Right hindlimb (tissue), 1 donor: ENCODE results near the gene MAN1C1.

Experiments used
- DNase-seq: peaks from one replicate; pipeline ENCODE4 v3.0.0-alpha.2; 2018

Gene MAN1C1

DNA sequence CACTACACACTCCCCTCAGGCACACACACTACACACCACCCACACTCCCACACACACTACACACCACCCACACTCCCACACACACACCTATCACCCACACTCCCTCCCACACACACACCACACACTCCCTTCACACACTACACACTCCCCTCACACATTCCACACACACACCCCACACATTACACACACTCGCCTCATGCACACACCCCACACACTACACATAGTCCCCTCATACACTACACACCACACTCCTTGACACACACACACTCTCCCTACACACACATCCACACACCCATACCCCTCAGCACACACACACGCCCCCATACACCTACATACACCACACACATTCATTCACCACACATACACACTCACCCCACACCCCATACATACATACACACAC, 152.4 kb downstream of the MAN1C1 start:
- no peak for DNase-seq

DNA sequence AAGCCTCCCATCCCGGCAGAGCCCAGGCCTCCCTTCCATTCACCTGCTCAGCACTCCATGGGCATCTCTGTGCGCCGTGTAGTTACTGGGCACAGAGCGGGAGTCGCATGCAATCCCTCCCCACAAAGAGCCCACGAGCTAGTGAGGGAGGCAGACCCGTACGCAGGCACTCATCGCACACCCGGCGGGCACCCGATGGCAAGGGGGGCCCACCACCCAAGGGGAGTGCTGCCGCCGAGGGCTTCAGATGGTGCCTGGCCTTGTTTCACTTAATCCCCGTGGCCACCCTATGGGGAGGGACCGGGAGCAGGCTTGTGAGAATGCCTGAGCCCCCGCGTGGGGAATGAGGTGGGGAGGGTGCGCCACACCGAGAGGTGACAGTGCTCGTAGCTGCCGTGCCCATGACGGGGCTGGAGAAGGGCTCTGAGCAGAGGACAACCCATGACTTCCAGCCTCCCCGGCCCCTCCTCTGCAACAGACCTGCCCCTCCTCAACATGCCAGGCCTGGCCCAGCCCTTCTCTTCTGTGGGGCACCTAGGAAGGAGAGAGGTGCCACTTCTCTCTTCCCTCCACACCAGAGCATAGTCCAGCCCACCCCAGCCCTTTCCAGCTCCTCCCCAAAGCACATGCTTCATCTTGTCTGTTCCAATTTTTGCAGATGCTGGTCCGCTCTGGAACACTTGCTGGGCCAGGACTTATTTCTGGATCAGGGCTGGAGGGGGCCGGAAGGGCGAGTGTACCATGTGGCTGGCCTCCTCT, 153.2 kb downstream of the MAN1C1 start:
- no peak for DNase-seq

GRCh38 chr1:25770541-25771220, 154.1 kb downstream of the MAN1C1 start:
- no peak for DNase-seq

- peak; percentile 52 for DNase-seq
These were observed 154.9 kb downstream of the MAN1C1 start for GRCh38 chr1:25771221-25772114.

- DNase-seq, result no peak
These were observed 155.6 kb downstream of the MAN1C1 start for GRCh38 chr1:25772164-25772563.

DNA sequence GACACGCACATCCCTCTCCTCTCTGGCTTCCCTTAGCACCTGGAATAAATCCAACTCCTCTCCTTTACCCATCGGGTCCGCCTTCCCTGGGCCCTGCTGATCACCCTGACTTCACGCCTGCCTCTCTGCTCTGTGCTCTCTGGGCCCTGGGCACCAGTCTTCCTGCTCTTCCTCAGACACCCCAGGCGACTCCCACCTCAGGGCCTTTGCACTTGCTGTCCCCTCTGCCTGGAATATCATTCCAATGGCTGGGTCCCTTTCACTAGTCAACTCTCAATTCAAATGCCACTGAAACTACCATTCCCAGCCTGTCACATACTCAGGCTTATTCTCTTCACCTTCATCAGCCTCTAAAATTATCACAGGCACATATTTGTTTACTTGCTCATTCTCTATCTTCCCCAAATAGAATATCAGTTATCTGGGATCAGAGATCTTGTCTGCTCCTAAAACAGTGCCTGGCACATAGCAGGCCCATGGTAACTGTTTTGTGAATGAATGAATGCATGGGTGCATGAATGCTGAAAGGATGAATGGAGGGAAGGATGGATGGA, 156.2 kb downstream of the MAN1C1 start:
- DNase-seq, result no peak

- DNase-seq, result no peak
These were observed 157.0 kb downstream of the MAN1C1 start for GRCh38 chr1:25773441-25774125.

DNA sequence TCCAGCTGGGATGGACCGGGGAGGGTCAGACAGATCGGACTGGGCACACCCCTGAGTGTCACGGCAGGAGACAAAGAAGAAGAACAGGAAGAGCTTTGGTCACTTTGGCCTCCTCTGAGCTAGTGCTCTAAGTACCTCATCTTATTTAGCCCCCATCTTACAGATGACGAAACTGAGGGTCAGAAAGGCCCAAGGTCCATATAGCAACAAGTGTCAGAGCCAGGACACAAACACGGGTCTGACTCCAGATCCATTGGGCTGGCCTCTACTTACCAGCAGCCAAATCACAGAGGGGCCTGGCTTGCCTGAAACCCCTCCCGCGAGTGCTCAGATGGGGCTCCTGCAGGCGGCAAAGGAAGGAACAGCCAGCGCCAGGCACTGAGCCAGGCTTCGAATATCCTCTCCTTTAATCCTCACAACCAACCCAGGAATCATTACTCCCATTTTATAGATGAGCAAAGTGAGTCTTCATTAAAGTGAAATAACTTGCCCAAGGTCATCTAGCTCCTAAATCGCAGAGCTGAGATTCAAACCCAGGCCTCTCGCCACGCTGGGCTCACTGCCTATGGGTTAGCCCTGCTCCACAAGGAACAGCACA, 157.7 kb downstream of the MAN1C1 start:
- DNase-seq, result no peak

DNA sequence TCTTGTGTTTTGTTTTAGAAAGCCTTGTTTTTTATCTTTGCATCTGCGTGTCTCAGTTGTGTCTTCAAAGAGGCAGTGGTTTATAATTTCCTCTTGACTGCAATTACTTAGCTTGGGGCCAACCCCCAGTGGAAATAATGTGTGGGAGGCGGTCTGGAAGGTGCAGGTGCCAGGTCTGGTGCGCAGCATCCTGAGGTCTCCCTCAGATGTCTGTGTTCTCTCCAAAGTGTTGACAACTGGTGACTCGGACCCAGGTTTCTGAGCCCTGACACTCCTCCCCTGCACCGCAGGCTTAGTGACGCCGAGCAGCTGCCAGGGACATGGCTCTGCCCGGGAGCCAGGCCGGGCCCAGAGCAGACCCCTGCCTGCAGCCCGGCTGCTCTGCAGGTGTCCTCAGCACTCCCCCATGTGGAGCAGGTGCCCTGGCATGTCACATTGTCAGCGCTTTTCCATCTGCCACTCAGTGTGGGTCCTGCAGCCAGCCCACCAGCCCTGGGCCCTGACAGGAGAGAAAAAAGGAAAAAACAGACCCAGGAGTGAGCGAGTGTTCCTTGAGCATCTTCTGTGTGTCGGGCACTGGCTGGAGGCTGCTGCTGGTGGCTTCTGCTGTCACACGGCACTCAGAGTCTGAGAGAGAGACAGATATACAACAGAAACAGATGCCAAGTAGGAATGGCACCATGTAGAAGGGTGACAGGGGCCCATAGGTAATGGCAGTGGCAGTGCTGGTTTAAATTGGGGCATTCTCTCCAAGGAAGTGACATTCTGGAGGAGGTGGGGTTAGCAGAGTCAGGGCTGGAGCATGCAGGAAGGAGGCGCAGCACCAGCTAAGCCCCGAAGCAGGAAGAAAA, 158.6 kb downstream of the MAN1C1 start:
- DNase-seq, result no peak

- DNase-seq, result no peak
These were observed 162.8 kb downstream of the MAN1C1 start for GRCh38 chr1:25779388-25779787.

GRCh38 chr1:25779894-25780293, 163.3 kb downstream of the MAN1C1 start:
- no peak for DNase-seq

GRCh38 chr1:25780318-25781129, 163.9 kb downstream of the MAN1C1 start:
- peak; percentile 63 for DNase-seq

GRCh38 chr1:25781130-25781433, 164.5 kb downstream of the MAN1C1 start:
- no peak for DNase-seq

DNA sequence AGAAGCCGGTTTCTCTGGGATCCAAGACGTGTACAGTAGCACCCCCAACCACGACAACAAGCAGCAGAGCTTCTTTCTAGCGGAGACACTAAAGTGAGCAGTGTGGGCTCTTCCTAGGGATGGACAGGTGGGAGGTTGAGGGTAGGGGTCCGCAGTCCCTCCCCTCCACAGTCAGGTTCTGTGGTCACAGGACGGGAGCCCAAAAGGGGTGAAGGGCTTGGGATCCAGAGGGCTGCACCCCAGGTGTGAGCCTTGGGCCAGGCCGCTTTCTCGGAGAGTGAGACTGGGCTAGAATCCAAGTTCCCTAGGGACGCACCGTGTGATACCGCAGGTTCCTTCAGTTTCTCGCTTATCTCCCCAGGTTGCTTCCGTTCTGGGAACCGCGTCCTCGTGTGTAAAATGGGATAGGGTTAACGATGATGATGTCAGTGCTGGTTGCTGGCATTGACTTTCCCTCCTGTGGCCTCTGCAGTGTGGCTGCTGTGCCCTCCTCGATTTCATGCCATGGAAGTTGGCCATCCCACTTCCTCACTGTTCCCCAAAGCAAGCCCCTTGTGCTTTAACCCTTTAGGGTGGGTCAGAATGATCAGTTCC, 166.1 kb downstream of the MAN1C1 start:
- DNase-seq, result no peak

- no peak for DNase-seq
These were observed 168.0 kb downstream of the MAN1C1 start for GRCh38 chr1:25784575-25785051.

DNA sequence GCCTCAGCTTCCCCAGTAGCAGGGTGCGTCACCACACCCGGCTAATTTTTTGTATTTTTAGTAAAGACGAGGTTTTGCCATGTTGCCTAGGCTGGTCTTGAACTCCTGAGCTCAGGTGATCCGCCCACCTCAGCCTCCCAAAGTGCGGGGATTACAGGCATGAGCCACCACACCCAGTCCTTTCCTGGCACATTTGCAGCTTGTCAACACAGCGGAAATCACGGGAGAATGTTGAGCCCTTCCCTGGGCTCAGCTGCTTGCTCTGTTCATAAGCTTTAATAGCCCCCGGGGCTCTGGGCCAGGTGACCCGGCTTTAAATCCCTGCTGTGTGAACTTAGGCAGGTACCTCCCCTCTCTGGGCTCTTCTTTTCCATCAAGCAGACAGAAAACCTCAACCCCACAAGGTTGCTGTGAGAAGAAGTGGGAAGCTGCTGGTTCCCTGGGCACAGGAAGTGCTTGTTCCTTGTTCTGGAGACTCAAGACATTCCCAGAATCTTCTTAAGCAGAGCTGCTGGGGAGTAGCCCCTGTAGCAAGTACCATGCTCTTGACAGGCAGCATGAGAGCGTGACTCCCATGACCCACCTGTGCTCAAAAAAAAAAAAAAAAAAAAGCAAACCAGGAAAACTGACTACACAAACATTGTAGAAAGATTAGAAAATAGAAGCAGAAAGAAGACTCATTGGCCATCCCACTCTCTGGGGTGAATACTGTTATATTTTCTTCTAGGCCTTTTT, 168.9 kb downstream of the MAN1C1 start:
- no peak for DNase-seq

DNA sequence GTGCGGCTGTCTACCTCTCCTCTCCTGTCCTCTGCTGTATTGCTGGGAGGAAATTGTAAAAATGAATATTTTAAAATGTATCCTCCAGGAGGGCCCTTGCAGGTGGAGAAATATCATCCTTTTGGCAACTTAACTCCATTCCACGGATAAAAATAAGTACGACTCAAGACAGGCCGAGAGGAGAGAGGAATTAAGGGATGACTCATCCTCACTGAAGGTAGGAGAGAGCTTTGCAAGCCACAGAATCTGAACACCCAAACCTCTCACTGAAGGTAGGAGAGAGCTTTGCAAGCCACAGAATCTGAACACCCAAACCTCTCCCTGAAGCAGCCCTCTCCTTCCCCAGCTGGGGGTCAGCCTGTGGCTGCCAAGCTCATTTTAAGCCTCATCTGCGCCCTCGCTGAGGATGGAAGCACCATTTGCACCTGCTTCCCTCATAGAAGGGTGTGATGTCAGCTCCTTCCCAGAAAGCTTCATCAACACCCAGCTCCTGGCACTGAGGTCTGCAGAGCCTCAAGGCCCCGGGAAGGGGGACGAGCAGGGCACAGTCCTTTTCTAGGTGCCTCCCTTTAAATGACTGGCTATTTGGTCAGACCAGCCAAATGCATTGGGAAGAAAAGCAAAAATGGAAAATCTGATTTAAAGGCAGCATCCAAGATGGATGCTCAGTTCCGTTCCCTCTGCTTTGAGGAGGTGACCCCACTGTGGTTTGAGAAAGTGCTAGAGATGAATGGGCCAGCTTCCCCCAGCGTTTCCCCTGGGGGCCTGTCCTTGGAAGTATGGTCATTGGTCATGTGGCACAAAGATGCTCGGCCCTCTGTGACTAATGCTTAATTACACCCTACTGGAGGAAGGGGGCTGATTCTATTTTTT, 170.5 kb downstream of the MAN1C1 start:
- DNase-seq, result peak; percentile 49

DNA sequence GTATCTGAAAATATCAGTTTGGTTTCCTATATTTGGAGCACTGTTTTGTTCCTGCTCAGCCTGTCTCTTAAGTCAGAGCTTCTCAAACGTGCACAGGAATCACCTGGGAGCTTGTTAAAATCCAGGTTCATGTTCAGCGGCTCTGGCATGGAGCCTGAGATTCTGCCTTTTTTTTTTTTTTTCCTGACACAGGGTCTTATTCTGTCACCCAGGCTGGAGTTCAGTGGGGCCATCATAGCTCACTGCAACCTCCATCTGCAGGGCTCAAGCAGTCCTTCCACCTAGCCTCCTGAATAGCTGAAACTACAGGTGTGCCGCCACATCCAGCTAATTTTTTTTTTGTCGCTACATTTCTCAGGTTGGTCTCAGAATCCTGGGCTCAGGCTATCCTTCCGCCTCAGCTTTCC, 171.2 kb downstream of the MAN1C1 start:
- DNase-seq, result no peak
